NB4 (cell line): ENCODE data around the gene OFD1.

Experiments used
- CTCF ChIP-seq: IDR thresholded peaks from one replicate; pipeline ENCODE4 v1.5.1; 2012; ENCODE audit warnings: low read depth, low read length
- MAX ChIP-seq: IDR thresholded peaks from 2 replicates; pipeline ENCODE4 v1.6.1; 2011; ENCODE audit warnings: low read depth, low read length
- POLR2A ChIP-seq: IDR thresholded peaks from 2 replicates; pipeline ENCODE4 v1.6.1; 2011; ENCODE audit warnings: mild to moderate bottlenecking; ENCODE audit not compliant: insufficient read length; ENCODE audit errors: extremely low read depth

- TF ChIP-seq CTCF (no peak), POLR2A (no peak), MAX (no peak)
Measured at GRCh38 chrX:13791145-13791544, 56.6 kb downstream of the OFD1 start.
